CD4-positive, alpha-beta T cell (primary cell): ENCODE measurements around the gene TRAF3. TPM values are rescaled to one million over a fixed set of nuclear protein-coding genes. Genes with fewer than 3 reads are reported as not detected.
"Not testable (repeated sequence)": the region's sequence is repeated elsewhere in the genome, so short reads cannot be mapped to it uniquely, and the experiment has no call there.

ENCODE experiments used
- ATAC-seq: fragments of 200-7000 bp; cut with Tn5 transposase; one replicate; pipeline ENCODE4 v1.10.0; 2022; ENCODE audit warnings: mild to moderate bottlenecking; ENCODE audit not compliant: poor library complexity
- CTCF ChIA-PET: fragments of 350-600 bp; sonication (Branson Sonifier 250); formaldehyde crosslinking; loops from one replicate; lab custom pipeline; 2021; ENCODE audit warnings: antibody characterized with exemption, inconsistent platforms; lab: Charles Lee
- POLR2A ChIA-PET: fragments of 350-600 bp; sonication (Branson Sonifier 250); formaldehyde crosslinking; loops from one replicate; lab custom pipeline; 2021; ENCODE audit warnings: antibody characterized with exemption, inconsistent platforms; lab: Charles Lee
- DNase-seq, 14 experiments: peaks; one replicate each; pipeline ENCODE4 v3.0.0-alpha.2; 2013 to 2020; ENCODE audit warnings: mixed read lengths in 2 of 14
- H3K27ac ChIP-seq, 2 donors: one replicate each; pipeline versions ENCODE4 v1.5.1 to v1.7.0; 2013; ENCODE audit warnings: low read length in 2 of 2, low read depth in 1 of 2, mild to moderate bottlenecking in 1 of 2
- H3K27me3 ChIP-seq, 2 experiments: 1 replicate in 1 of 2; 2 replicates in 1 of 2; pipeline versions ENCODE4 v1.6.1 to v1.7.0; 2013; ENCODE audit warnings: low read length in 2 of 2, control low read depth in 1 of 2, mild to moderate bottlenecking in 1 of 2, moderate library complexity in 1 of 2; ENCODE audit not compliant: insufficient read depth in 2 of 2, control insufficient read depth in 1 of 2
- H3K36me3 ChIP-seq: one replicate; pipeline ENCODE4 v1.6.1; 2013; ENCODE audit warnings: low read length, control low read depth; ENCODE audit not compliant: insufficient read depth
- H3K4me1 ChIP-seq: one replicate; pipeline ENCODE4 v1.6.1; 2013; ENCODE audit warnings: low read length, control low read depth; ENCODE audit not compliant: insufficient read depth
- H3K4me3 ChIP-seq: one replicate; pipeline ENCODE4 v1.5.1; 2013; ENCODE audit warnings: mild to moderate bottlenecking, low read length, moderate library complexity
- H3K9me3 ChIP-seq, 2 experiments: 1 replicate in 1 of 2; 2 replicates in 1 of 2; pipeline versions ENCODE4 v1.6.1 to v1.7.0; 2013; ENCODE audit warnings: low read length in 2 of 2, mild to moderate bottlenecking in 2 of 2, control low read depth in 1 of 2, moderate library complexity in 1 of 2; ENCODE audit not compliant: control insufficient read depth in 1 of 2, insufficient read depth in 1 of 2
- H3K27ac Mint-ChIP-seq: one replicate; pipeline ENCODE4 v1.8.0; 2020; ENCODE audit warnings: mixed read lengths
- H3K27me3 Mint-ChIP-seq: one replicate; pipeline ENCODE4 v1.8.0; 2021; ENCODE audit warnings: mixed read lengths
- H3K36me3 Mint-ChIP-seq: one replicate; pipeline ENCODE4 v1.8.0; 2021; ENCODE audit warnings: low read depth, mixed read lengths
- H3K4me1 Mint-ChIP-seq: one replicate; pipeline ENCODE4 v1.8.0; 2021; ENCODE audit warnings: low read depth, mixed read lengths
- H3K4me3 Mint-ChIP-seq: one replicate; pipeline ENCODE4 v1.8.0; 2020; ENCODE audit warnings: mild to moderate bottlenecking, mixed read lengths
- H3K9me3 Mint-ChIP-seq: one replicate; pipeline ENCODE4 v1.8.0; 2020; ENCODE audit warnings: mixed read lengths
- CTCF ChIP-seq: fragments of 200-600 bp; IDR thresholded peaks from one replicate; pipeline ENCODE4 v1.8.0; 2022; ENCODE audit warnings: antibody characterized with exemption, mild to moderate bottlenecking
- intact Hi-C, 2 experiments: fragments of 100-400 bp; cut with DNase I in 1 of 2; cut with micrococcal nuclease in 1 of 2; formaldehyde crosslinking; loops; one replicate each; pipeline versions ENCODE4 v1.15.1 to v1.9.0; 2023 to 2025; cut with DNase I, micrococcal nuclease
- total RNA-seq, 174 experiments: library from RNA in 2 of 174; stranded (reverse) in 2 of 174; gene quantifications; one replicate each; pipeline ENCODE4 v1.2.3 and lab custom pipeline; 2021 to 2026

The TRAF3 gene
- total RNA-seq, 2 experiments from 2014 or later, result 27.1 to 32.4 TPM

- H3K27ac Mint-ChIP-seq, result no peak overlapping the region
- peaks cover 23% of the 10 kb centered on the region for H3K36me3 ChIP-seq
- H3K4me1 Mint-ChIP-seq, result no peaks in the 10 kb centered on the region
- no peak for DNase-seq
- no peaks in the 10 kb centered on the region for H3K27me3 Mint-ChIP-seq
- intact Hi-C loops, result no loop called here
- H3K27me3 ChIP-seq, result no peaks in the 10 kb centered on the region
- ChIA-PET CTCF (no interaction called here), POLR2A (no interaction called here)
- no peak overlapping the region for H3K4me3 Mint-ChIP-seq
- peaks cover 15 to 23% of the 10 kb centered on the region in 2 experiments for H3K9me3 ChIP-seq
- H3K4me3 ChIP-seq, result no peak overlapping the region
- H3K27ac ChIP-seq, result no peak overlapping the region
- TF ChIP-seq CTCF, result no peak
- H3K36me3 Mint-ChIP-seq, result peaks cover 86% of the 10 kb centered on the region
- ATAC-seq, result no peak
- H3K9me3 Mint-ChIP-seq, result peaks cover 7% of the 10 kb centered on the region
- no peaks in the 10 kb centered on the region for H3K4me1 ChIP-seq
Measured at GRCh38 chr14:102862154-102862773, 85.0 kb downstream of the TRAF3 start.

- H3K36me3 Mint-ChIP-seq, result peaks cover 85% of the 10 kb centered on the region
Measured at GRCh38 chr14:102863381-102863780, 86.1 kb downstream of the TRAF3 start.

GRCh38 chr14:102865916-102866315, 88.7 kb downstream of the TRAF3 start:
- ATAC-seq, CTCF ChIA-PET, H3K4me3 ChIP-seq, H3K27me3 ChIP-seq, DNase-seq, H3K4me1 Mint-ChIP-seq, H3K4me3 Mint-ChIP-seq, H3K27ac Mint-ChIP-seq, intact Hi-C loops, H3K4me1 ChIP-seq, POLR2A ChIA-PET, H3K27me3 Mint-ChIP-seq, H3K27ac ChIP-seq, H3K9me3 Mint-ChIP-seq: not testable (repeated sequence)
- peaks cover 13 to 20% of the 10 kb centered on the region in 2 experiments for H3K9me3 ChIP-seq
- H3K36me3 Mint-ChIP-seq, result peaks cover 77% of the 10 kb centered on the region
- H3K36me3 ChIP-seq, result peaks cover 33% of the 10 kb centered on the region

More at GRCh38 chr14:102863381-102863780, 86.1 kb downstream of the TRAF3 start:
- no peak overlapping the region for H3K4me3 ChIP-seq
- Mint-ChIP-seq H3K27ac (no peak overlapping the region), H3K4me1 (no peaks in the 10 kb centered on the region), H3K9me3 (peaks cover 7% of the 10 kb centered on the region), H3K27me3 (no peaks in the 10 kb centered on the region), H3K4me3 (no peak overlapping the region)
- CTCF ChIA-PET, result interaction anchor here (0.8 kb wide), 1 partner anchor 12 kb away, joined by 3 read pairs; no protein-coding TSS in a partner anchor
- DNase-seq, result no peak
- no peaks in the 10 kb centered on the region for H3K27me3 ChIP-seq
- intact Hi-C loops, result no loop called here
- peaks cover 23% of the 10 kb centered on the region for H3K36me3 ChIP-seq
- TF ChIP-seq CTCF, result no peak
- H3K9me3 ChIP-seq, result peaks cover 15 to 20% of the 10 kb centered on the region in 2 experiments
- no peak overlapping the region for H3K27ac ChIP-seq
- no peaks in the 10 kb centered on the region for H3K4me1 ChIP-seq
- POLR2A ChIA-PET, result no interaction called here
- ATAC-seq, result no peak
